ENCODE results near the gene KIAA0930.

DNA sequence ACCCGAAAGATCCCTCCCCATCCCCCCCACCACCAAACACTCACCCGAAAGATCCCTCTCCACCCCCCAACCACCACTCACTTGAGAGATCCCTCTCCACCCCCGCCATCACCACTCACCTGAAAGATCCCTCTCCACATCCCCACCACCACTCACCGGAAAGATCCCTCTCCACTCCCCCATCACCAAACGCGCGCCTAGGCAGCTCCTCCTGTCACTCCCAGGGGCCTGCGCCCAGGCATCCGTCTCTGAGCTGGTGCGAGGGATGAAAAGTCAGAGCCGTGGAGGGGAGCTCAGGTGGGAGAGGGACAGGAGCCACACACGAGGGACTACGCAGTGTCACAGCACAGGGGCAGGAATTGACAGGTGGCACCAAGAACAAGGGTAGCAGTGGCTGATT is 11.5 kb downstream of the KIAA0930 start:
- no peak for TF ChIP-seq RCOR1 (IDR thresholded peaks at IDR 0.05; ENCODE audit: insufficient replicate concordance, low read length)
- TF ChIP-seq, protein P1, sequence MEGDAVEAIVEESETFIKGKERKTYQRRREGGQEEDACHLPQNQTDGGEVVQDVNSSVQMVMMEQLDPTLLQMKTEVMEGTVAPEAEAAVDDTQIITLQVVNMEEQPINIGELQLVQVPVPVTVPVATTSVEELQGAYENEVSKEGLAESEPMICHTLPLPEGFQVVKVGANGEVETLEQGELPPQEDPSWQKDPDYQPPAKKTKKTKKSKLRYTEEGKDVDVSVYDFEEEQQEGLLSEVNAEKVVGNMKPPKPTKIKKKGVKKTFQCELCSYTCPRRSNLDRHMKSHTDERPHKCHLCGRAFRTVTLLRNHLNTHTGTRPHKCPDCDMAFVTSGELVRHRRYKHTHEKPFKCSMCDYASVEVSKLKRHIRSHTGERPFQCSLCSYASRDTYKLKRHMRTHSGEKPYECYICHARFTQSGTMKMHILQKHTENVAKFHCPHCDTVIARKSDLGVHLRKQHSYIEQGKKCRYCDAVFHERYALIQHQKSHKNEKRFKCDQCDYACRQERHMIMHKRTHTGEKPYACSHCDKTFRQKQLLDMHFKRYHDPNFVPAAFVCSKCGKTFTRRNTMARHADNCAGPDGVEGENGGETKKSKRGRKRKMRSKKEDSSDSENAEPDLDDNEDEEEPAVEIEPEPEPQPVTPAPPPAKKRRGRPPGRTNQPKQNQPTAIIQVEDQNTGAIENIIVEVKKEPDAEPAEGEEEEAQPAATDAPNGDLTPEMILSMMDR (conservative IDR thresholded peaks at IDR 0.05; ENCODE audit: low read depth, low read length): no peak
- TF ChIP-seq RFX5 (IDR thresholded peaks at IDR 0.05; ENCODE audit: low read depth, low read length): no peak
- TF ChIP-seq, protein P2, sequence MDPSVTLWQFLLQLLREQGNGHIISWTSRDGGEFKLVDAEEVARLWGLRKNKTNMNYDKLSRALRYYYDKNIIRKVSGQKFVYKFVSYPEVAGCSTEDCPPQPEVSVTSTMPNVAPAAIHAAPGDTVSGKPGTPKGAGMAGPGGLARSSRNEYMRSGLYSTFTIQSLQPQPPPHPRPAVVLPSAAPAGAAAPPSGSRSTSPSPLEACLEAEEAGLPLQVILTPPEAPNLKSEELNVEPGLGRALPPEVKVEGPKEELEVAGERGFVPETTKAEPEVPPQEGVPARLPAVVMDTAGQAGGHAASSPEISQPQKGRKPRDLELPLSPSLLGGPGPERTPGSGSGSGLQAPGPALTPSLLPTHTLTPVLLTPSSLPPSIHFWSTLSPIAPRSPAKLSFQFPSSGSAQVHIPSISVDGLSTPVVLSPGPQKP (IDR thresholded peaks at IDR 0.05; ENCODE audit: borderline replicate concordance, low read depth, low read length): no peak
- no peak for TF ChIP-seq POLR2A (IDR thresholded peaks at IDR 0.05; ENCODE audit: low read depth, low read length)
- no peak for TF ChIP-seq CEBPB (IDR thresholded peaks at IDR 0.05; ENCODE audit: low read depth, low read length)
- no peak for TF ChIP-seq MXI1 (IDR thresholded peaks at IDR 0.05; ENCODE audit: borderline replicate concordance, low read depth, low read length)
- no peak for TF ChIP-seq RAD21 (IDR thresholded peaks at IDR 0.05; ENCODE audit: low read length)
- TF ChIP-seq, protein P3, sequence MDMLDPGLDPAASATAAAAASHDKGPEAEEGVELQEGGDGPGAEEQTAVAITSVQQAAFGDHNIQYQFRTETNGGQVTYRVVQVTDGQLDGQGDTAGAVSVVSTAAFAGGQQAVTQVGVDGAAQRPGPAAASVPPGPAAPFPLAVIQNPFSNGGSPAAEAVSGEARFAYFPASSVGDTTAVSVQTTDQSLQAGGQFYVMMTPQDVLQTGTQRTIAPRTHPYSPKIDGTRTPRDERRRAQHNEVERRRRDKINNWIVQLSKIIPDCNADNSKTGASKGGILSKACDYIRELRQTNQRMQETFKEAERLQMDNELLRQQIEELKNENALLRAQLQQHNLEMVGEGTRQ (IDR thresholded peaks at IDR 0.05; ENCODE audit: low read depth, low read length): no peak
- TF ChIP-seq SMC3 (IDR thresholded peaks at IDR 0.05; ENCODE audit: low read depth, low read length): no peak
- no peak for TF ChIP-seq CHD1 (IDR thresholded peaks at IDR 0.05; ENCODE audit: low read depth, low read length)
